NCI-H187 treated with DMSO at 0.1 percent for 48 hours (cell line): Measurements from ENCODE around the gene FOXE3.

Source experiments
- DNase-seq: peaks from one replicate; lab custom pipeline; 2025; lab: John Stamatoyannopoulos, UW

FOXE3 gene

DNA sequence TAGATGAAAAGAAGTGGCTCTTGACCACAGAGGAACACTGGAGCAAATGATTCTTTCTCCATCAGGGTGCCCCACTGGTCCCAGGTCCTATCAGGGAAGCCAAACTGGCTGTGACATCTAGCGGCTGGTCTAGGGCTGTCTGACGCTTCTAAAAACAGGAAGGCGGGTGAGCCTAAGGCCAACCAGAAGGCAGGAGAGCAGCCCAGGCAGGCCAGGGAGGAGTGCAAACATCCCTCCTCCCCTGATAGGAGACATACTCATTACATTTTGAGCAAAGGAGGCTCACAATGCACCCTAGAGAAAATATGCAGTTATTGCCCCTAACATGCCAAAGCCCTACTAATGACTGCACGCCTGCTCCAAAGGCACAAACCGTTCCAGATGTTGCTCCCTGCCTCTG lies 10.4 kb upstream of the FOXE3 start:
- no peak for DNase-seq

DNA sequence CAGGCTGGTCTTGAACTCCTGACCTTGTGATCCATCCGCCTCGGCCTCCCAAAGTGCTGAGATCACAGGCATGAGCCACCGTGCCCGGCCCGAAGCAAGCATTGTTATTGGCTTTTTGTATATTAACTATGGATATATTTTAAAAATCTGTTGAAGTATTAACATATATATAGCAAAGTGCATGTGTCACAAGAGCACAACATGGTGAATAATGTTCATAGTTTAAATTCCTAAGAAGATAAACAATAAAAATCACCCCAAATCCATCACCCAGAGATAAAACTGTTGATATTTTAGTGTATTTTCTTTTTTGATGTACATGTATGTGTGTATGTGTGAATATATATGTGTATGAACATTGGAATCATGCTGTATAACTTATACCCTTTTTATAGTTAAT lies 9.1 kb upstream of the FOXE3 start:
- no peak for DNase-seq

DNA sequence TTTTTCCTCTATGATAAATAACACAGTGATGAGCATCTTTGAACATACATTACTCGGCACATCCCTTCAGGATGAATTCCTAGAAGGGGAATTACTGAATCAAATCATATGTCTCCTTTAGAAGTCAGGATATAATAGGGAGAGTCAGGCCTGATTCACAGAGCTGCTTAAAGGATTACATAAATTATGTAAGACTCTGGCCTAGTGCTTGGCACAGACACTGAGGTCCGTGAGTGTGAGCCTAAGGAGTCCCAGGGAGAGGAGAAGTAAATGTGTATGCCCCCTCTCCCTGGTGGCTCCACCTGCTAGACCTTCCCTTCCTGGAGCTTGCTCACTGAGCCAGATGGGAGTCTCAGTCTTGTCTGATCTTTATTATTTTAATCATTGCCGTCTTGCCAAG lies 8.6 kb upstream of the FOXE3 start:
- DNase-seq = no peak

DNA sequence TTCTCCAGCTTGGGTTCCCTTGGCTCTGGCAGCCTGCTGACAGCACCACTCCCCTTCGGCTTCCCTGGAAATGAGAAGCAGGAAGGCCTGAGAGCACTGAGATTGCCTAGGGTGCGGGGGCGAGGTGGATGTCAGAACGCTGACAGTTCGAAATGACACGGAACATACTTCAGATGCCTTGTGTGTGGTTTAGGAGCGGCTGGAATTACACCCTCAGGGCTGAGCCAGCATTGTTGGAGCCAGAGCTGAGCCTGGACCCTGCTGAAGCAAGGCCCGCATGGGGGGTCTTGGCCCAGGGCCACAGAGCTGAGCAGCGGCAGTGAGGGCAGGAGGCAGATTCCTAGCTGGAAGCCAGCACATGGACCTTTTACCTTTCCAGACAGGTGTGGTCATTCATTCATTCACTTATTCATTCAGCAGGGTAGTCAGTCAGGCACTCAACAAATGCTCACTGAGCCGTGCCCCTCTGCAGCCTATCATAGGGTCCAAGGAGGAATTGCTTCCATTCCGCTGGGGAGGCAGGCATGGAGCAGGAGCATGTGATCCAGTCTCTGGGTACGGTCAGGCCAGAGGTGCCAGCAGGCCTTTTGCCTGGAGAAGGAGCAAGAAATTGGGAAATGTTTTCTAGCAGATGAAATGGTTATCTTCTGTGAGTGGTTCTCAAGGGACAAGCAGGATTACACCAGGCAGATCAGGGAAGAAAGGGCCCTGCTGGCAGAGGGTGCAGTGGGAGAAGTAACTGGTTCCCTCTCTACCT lies 6.6 kb upstream of the FOXE3 start:
- DNase-seq = no peak

DNA sequence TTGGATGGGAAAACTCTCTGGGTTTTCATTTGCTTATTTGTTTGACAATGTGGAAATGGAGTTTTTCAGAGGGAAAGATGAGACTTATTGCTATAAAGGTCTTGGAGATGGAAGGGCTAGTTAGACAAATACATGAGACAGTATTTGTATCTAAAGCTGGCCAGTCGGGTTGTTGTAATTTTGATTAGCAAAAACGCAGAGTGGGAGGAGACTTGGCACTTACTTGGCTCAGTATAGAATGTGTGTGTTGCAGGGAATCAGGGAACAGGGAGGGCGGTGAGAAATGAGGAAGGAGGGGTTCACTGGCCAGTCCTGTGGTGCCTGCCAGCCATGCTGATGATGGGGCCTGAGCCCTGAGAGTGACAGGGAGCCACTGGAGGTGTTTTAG lies 6.0 kb upstream of the FOXE3 start:
- DNase-seq = no peak

DNA sequence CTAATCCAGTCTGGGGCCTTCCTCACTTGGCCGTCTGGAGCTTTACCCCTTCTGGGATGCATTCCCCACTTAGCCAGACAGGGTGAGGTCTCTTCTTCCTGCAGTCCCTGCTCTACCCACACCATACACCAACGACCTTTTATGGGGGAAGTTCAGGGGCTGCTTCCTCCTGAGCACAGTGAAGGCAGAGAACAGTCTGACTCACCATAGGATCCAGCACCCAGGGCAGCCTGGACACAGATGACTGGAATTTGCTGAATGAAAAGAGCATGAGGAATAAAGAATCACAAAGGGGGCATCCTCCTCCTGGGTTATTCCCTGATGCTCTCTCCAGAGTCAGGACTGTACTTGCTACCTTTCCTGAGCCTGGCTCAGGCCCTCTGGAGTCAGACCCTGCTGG lies 4.6 kb upstream of the FOXE3 start:
- DNase-seq = no peak

DNA sequence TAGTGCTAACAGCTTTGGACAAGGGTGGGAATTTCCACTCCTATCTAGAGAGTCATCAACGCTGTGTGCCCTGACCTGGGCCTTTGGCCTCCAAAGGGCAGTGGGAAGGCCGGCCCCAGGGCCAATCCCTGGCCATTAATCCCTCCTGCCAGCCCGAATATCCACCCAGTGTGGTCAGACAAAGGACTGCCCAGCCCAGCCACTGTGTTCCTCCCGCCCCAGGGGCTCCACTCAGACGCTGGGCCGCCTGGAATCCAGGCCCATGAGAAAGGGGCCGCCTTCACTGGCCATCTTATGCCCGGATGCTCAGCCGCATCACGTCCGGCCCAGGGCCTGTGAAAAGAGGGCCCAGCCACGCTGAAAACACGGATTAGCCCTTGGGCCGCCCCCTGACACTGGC lies 3.6 kb upstream of the FOXE3 start:
- no peak for DNase-seq

DNA sequence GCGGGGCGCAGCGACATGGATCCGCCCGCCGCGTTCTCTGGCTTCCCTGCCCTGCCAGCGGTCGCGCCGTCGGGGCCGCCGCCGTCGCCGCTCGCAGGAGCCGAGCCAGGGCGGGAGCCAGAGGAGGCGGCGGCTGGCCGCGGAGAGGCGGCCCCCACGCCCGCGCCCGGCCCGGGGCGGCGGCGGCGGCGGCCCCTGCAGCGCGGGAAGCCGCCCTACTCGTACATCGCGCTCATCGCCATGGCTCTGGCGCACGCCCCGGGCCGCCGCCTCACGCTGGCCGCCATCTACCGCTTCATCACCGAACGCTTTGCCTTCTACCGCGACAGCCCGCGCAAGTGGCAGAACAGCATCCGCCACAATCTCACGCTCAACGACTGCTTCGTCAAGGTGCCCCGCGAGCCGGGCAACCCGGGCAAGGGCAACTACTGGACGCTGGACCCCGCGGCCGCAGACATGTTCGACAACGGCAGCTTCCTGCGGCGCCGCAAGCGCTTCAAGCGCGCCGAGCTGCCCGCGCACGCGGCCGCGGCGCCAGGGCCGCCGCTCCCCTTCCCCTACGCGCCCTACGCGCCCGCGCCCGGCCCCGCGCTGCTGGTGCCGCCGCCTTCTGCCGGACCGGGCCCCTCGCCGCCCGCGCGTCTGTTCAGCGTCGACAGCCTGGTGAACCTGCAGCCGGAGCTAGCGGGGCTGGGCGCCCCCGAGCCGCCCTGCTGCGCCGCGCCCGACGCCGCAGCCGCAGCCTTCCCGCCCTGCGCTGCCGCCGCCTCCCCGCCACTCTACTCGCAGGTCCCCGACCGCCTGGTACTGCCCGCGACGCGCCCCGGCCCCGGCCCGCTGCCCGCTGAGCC lies 459 bp downstream of the FOXE3 start:
- DNase-seq = no peak

DNA sequence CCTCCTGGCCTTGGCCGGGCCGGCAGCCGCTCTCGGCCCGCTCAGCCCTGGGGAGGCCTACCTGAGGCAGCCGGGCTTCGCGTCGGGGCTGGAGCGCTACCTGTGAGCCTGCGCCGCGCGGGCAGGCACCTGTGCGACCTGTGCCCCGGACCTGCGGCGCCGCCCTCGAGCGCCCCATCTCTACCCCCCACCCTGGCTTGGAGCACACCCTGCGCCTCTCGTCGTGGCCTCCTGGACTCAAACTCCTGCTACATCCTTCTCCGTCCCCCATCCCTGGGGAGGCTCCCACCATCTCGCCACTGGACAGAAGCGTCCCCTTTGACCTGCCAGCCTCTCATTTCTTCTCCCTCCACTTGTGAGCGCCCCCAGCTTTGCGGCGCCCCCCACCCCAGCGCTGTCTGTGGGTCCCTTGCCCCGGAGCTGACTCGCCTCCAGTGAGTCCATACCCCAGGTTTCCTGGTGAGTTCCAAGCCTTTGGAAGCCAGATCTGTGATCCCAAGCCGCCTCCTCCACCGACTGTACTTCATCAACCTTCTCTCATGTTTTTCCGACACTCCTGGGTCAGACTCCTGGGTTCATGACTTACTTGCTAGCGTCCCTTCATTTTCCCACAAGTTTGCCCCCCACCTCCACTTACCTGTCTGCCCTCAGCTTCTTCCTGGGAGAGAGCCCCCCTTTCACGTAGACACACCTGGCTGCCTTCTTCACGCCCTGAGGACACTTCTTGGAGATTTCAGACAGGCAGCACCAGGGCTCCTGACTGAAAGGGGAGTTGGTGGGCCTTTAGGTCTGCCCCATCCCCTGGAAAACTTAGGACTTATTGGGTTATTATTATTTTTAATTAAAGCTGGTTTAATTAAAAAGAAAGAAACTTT lies 1.3 kb downstream of the FOXE3 start:
- no peak for DNase-seq

DNA sequence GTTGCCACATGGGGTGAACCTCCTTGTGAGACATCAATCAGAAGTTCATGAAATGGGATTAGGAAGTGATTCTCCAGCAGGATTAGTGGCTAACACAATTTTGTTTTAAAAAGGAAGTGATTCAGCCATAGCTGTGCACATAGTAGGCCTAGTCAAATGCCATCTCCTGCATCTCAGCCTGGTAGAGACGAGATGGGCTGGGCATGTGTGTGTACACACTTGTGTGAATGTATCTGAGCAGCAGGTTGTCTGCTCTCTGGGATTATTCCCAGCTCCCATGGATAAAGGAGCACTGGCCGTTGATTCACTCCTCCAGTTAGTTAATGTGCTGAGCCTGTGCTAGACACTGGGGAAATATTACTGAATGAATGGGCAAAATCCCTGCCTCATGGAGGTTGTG lies 2.0 kb downstream of the FOXE3 start:
- no peak for DNase-seq

DNA sequence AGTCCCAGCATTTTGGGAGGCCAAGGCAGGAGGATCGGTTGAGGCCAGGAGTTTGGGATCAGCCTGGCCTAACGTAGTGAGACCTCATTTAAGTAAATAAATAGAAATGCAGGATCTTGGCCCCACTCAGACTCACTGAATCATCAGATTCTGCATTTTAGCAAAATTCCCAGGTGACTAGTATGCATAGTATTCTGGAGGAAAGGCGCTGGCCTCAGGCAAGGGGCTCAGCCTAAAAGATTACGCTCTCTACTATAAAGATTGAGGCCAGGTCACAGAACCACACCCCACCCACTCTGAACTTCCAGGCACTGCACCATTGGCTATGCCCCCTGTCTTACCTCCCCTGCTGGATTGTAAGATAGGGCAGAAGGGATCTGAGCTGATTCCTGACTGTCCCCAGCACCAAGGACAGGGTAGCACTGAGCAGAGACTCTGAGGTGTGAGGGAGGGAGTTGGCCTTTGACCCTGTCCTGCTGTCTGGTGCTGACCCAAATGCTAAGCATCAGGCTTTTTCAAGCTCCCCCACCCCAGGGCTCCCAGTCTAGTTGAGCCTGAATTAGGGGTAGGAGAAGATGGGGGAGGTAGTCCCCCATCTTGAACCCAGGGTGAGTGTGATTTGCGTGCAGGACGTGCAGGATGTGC lies 2.7 kb downstream of the FOXE3 start:
- DNase-seq = no peak

DNA sequence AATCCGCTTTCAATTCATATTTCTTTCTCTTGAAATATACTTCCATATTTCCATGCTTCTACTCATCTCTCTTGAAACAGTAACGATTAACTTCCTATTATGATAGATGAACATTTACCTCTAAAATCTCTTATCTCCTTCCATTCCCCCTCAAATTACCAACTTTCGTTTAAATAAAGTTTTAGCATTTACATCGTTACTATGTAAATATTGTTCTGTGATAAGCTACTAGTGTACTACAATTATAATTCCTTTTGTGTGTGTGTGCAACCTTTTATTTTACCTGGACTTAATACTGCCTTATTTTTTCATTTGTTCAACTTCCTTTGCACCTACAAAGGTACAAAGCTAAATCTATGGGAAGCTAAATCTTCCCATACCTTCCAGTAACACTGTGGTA lies 4.5 kb downstream of the FOXE3 start:
- DNase-seq = no peak

DNA sequence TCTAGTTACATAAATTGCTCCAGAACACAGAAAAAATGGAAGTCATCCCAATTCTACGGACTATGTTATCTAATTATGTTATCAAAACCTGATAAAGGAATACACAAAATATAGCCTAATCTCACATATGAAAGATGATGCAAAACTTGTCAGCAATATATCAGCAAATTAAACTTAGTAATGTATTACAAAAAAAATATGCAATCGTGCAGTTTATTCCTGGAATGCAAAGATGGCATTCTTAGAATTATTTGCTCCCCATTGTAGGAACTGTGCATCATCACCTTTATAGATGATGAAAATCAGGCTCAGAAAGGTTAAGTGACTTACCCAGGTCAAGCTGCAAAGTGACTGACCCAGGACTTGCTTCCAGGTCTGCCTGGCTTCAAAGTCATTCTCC lies 7.8 kb downstream of the FOXE3 start:
- no peak for DNase-seq

DNA sequence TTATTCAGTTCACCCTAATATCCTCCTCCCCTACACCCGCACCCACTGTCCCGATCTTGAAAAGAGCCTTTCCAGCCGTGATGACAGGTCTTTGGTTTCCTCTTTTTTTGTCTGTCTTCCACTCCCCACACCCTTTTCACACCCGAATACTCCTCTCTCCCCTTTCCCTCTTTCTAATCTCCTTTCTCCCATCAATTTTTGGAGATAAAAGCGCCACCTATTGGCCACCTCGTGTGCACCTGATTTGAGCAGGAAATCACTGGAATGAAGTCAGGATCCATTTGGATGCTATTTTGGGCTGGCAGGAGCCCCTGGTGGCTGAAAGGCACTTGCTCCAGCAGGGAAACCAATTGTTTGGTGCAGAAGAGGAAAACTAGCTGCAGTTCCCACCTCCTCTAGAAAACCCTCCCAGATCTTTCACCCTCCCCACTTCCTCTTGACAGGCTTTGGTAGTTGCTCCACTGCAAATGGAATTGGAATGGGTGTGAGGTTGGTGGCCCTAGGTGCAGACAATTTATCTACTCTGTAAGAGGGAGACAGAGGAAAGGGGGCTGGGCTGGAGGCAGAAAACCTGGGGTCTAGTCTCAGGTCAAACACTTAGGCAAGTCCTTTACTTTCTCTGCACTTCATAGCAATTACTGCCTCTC lies 8.4 kb downstream of the FOXE3 start:
- DNase-seq = no peak

DNA sequence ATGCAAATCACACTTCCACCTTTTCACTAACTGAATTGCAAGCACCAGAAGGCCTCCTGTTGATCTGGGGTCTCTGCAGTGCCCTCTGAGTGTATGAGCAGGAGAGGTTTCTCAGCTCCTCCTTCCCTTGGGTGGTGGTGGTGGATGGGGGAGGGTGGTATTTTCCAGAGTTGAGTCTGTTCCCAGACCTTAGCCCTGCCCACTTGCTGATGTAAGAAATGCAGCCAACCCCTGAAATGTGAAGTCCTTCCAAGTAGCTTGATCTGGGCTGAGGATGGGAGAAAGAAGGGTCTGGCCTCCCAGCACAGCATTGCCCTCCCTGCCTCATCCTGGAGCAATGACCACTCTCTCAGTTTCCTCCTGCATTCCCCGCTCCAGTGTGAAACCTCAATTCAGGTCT lies 15.4 kb downstream of the FOXE3 start:
- DNase-seq = no peak

DNA sequence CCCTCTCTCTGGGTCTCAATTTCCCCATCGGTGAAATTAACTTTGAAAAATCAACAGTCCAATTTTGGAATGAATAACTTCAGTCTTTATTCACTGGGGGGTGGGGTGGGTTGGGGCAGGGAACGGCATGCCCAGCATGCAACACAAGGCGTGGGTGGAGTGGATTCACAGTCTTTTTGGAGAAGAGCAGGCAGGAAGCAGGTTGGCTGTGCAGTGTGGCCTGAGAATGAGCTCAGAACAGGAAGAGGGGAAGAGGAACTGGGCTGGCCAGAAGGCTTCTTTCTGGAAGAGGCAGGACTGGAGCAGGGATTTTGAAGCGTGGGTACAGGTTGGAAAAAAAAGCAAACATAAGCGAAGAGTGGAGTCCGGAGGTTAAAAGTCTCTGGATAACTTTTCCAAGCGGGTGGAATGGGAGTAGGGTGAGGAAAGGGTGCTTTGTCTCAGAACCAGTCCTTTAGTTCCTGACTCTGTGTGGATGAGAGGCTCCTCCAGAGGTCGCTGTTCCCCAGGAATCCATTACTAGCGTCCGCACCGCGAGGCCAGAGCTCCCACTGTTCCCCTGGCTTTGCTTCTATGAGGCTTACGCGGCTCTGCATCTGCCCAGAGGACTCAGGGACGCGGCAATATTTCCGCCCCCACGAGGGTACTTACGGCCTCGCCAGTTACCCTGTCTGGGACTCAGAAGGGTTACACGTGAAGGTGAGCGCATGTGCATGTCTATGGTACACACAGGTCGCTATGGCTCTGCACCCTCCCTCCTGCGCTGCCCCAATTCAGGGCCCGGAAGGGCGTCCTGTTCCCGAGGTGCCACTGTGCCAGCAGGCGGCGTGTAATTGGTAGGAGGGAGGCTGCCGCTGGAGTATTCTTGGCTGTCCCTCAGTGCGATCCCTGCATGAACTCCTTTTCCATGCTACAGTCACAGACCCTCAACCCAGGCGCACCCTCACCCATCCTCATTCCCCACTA lies 16.3 kb downstream of the FOXE3 start:
- no peak for DNase-seq

DNA sequence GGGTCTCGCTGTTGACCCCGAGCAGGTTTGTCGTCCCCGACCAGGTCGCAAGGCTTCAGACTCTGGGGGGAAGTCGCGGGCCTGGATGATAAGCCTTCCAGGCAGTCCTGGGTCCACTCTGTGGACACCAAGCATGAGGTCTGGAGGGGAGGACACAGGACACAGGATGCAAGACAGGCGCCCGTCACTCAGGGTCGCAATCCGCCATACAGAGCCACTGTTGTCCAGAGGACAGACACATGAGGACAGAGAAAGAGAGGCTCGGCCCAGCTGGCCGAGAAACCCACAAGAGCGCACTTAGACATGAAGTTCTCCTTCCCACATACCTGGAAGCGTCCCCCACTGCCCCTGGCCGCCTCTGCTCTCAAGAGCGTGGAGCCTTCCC lies 16.9 kb downstream of the FOXE3 start:
- no peak for DNase-seq

DNA sequence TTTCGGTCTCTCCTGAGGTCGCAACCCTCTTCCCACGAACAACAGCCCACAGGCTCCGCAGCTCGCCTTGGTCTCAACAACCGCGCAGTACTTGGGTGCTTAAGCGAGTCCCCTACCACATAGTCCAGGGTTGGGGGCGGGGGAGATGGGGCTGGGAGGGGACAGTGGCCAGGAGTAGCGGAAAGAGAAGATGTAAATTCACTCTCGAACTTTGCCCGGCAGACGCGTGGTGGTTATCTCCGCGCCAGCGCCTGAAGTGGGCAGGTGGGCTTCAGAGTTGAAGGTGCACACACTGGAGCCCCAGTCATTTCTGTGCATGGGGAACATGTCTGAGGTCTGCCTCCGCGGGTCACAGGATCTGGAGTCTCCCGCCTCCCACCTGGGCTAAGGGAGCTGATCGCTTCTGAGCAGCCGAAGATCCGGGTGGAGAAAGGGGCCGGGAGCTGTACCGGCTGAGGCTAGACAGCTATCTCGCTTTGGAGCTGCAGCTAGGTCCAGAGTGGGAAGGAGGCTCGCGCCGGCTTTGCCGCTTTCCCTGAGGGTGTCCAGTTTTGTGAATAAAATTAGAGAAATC lies 17.5 kb downstream of the FOXE3 start:
- no peak for DNase-seq

DNA sequence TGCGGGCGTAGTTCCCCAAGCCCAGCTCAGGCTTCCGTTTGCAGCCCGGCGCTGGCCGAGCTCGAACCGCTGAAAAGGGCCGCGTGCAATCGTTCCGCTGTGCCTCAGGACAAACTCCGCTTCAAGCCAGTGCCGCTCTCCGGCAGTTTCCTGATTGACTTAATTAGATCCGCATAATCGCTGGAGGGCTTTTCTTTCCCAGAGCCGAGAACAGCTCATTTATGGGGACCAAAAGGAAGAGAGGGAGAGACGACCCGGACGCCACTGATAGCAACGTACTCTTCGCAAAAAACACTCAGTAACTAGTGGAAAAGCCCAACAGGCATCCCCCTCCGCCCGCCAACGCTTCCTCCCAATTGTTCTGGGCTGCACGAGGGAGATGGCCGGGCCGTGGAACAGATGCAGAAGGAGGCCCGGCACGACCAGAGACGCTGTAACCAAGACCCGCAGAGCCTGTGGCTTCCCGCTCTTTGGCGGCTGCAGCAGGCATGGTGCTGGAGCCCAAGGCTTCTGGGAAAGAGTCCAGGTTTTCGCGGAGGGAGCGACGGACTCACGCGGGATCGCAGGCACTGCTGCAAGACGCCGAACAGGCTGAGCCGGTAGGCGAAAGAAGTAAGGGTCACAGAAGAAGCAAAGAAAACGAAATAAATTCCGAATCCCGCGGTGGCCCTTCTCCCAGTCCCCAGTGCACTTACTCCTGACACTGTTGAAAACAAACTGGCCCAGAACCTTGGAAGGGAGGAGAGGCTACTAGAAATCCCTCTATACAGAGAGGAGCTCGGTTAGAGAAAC lies 18.2 kb downstream of the FOXE3 start:
- DNase-seq = no peak
